Stimulated activated CD4-positive, alpha-beta T cell treated with anti-CD3 and anti-CD28 coated beads, Interleukin-4, amount 100 ng/mL, for 4 hours (primary cell): ENCODE measurements around the gene RBM47.
"Not testable (repeated sequence)": the region's sequence is repeated elsewhere in the genome, so short reads cannot be mapped to it uniquely, and the experiment has no call there.

Experiments
- DNase-seq, 2 experiments: peaks; one replicate each; pipeline ENCODE4 v3.0.0-alpha.2; 2020

RBM47 gene

GRCh38 chr4:40585201-40585799, 44.4 kb downstream of the RBM47 start:
- DNase-seq, result no peak

GRCh38 chr4:40584517-40585141, 45.0 kb downstream of the RBM47 start:
- DNase-seq, result no peak

GRCh38 chr4:40583850-40584439, 45.7 kb downstream of the RBM47 start:
- no peak for DNase-seq

GRCh38 chr4:40582413-40582812, 47.3 kb downstream of the RBM47 start:
- no peak for DNase-seq

GRCh38 chr4:40581254-40582140, 48.2 kb downstream of the RBM47 start:
- DNase-seq, result no peak

DNA sequence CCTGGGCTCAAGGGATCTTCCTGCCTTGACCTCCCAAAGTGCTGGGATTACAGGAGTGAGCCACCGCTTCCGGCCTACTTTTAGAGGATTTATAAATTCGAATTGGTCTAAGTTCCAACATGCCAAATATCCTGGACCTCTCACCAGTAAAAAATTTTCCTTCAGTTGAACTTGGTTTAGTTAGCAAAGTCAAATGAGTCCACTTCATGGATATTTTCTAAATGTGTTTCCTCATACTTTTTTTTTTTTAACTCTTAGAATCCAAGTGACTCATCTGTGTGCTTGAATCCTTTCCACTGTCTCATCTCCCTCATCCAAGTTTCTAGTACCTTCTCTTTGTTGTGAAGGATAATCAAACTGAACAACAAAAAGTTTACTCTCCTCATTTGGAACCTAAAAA, 49.7 kb downstream of the RBM47 start:
- no peak for DNase-seq

DNA sequence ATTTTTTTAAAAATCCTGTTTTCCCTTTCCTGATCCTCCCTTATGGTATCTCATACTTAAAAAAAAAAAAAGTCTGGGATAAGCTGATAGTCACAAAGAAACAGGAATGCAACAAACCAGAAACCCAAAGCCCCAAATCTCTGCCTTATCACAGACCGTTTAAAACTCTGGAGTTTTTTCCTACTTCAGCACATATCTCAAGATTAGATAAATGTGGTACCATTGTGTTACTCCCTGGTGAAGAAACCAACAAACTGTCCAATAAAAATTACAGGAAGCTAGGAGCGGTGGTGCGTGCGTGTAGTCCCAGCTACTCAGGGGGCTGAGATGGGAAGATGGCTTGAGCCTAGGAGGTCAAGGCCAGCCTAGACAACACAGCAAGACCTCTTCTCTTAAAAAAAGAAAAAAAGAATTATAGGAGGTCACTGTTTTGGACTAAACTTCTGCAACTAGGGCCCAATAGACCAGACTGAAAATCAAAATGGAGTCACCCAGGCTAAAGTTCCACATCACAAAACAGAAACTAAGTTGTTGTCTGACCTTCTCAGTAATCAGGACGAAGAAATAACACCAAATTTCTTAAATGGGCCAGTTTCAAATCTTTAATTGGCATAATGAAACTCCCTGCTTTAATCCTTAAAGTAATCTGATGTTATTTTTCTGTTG, 51.9 kb downstream of the RBM47 start:
- DNase-seq, result no peak

- DNase-seq, result no peak
Observed at GRCh38 chr4:40576651-40577480, 52.8 kb downstream of the RBM47 start.

DNA sequence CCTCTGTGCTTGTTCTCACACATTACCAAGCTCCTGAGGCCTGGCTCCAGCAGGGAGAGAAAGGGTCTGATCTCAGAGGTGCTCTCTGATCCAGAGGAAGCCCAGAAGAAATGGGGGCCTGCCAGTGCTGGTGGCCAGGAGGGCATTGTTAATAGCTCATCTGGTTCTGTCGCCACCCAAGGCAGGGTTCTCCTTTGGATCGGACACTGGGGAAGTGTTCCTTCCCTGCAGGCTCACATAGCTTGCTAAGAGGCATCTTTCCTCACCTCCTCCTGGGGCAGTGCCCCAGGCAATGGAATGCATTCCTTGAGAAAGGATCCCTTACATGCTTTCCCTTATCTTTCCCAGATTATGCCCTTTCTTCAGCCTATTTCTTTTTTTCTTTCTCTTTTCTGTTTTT, 53.8 kb downstream of the RBM47 start:
- no peak for DNase-seq

GRCh38 chr4:40573593-40574311, 55.9 kb downstream of the RBM47 start:
- DNase-seq, result no peak

- DNase-seq, result no peak
Observed at GRCh38 chr4:40572692-40573310, 56.9 kb downstream of the RBM47 start.

GRCh38 chr4:40571208-40571607, 58.5 kb downstream of the RBM47 start:
- DNase-seq, result no peak

DNA sequence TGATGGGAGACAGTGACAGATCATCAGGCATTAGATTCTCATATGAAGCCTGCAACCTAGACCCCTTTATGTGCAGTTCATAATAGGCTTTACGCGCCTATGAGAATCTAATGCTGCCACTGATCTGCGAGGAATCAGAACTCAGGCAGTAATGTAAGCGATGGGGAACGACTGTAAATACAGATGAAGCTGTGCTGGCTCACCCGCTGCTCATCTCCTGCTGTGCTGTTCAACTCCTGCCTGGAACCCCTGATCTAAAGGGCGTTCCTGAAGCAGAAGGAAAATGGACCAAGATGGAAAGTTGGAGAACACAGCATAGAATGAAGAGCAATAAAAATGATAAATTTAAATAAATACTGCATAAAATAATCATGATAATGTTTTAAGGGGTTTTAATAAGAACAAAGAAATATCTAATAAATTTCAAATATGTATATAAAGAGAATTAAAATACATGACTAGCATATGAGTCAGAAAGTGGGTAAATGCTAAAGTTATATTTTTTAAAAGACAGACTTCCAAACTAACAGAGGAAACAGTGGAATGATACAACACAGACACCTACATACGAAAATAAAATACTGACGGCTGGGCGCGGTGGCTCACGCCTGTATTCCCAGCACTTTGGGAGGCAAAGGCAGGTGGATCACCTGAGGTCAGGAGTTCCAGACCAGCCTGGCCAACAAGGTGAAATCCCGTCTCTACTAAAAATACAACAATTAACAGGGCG, 59.2 kb downstream of the RBM47 start:
- no peak for DNase-seq

- DNase-seq, result no peak
Observed at GRCh38 chr4:40564815-40565483, 64.7 kb downstream of the RBM47 start.

DNA sequence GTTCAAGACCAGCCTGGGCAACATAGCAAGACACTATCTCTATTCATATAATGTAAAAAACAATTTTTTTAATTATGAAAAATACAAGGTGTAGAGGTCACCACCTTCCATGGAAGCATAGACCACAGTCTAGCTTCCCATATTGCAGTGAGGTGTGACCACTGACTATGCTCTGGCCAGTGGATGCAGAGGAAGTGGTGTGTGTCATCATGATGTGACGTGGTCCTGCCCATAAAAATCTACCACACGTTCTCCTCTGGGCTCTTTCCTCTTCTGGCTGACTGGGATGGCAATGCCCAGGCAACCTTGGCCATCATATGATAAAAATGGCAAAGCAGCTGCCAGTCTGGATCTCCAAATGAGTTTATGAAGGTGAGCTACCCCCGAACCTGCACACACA, 65.7 kb downstream of the RBM47 start:
- DNase-seq, result no peak

DNA sequence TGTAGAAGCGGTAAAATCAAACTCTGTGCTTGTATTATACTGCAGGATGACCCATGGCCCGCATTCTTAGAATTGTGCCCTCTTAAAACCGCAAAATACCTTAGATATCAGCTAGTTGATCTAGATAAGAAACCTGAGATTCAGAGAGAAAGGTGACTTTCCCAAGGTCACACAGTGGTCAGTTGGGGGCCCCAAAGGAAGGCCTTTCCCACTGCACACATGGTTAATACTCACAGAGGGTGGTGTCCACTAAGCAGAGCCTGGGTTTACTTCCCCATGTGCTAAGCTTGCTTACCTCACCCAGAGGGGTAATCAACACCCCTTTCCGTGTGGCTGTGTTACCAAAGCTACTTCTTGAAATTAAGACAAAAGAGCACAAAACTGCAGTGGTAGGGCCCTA, 66.3 kb downstream of the RBM47 start:
- no peak for DNase-seq

- DNase-seq, result no peak
Observed at GRCh38 chr4:40562681-40563080, 67.0 kb downstream of the RBM47 start.

DNA sequence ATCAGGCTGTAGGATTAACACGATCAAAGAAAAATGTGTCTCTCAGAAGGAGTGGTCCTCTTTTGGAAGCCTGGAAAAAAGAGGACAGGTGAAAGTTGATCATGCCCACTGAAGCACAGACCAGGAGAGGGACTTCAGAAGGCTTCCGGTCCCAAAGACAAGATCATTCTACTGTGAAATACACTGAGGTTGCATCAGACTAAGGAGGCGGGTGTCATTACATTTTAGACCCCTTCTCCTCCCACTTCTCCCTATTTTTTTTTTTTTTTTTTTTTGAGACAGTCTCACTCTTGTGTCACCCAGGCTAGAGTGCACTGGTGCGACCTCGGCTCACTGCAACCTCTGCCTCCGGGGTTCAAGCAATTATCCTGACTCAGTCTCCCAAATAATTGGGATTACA, 67.5 kb downstream of the RBM47 start:
- DNase-seq, result no peak

DNA sequence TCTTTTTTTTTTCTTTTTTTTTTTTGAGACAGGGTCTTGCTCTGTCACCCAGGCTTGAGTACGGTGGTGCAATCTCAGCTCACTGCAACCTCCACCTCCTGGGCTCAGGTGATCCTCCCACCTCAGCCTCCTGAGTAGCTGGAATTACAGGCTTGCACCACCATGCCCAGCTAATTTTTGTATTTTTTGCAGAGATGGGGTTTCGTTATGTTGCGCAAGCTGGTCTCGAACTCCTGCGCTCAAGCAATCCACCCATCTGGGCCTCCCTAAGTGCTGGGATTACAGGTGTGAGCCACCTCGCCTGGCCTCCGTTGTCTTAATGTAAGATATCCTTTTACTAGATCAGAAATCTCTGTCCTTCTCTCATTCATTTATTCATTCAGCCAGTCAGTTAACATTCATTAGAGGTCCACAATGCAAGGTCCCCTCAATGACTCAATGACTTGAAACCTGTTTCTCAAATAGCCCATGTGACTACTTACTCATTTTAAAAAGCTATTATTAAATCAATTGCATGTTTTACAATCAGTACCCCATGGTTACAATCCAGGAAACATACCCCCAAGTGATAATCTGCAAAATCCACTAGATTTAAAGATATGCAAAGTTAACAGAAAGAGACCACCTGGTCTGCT, 68.0 kb downstream of the RBM47 start:
- not testable (repeated sequence) for DNase-seq
